ENCODE measurements around the gene AKAP6. TPM values are rescaled to one million over a fixed set of nuclear protein-coding genes. Genes with fewer than 3 reads are reported as not detected.

The AKAP6 gene
- total and polyA plus RNA-seq, 10 of the 15 experiments (the other 5 are each of a cell fraction or from before 2014, with no cell fraction given) = 0.35 to 5.9 (median 2.2) TPM

DNA sequence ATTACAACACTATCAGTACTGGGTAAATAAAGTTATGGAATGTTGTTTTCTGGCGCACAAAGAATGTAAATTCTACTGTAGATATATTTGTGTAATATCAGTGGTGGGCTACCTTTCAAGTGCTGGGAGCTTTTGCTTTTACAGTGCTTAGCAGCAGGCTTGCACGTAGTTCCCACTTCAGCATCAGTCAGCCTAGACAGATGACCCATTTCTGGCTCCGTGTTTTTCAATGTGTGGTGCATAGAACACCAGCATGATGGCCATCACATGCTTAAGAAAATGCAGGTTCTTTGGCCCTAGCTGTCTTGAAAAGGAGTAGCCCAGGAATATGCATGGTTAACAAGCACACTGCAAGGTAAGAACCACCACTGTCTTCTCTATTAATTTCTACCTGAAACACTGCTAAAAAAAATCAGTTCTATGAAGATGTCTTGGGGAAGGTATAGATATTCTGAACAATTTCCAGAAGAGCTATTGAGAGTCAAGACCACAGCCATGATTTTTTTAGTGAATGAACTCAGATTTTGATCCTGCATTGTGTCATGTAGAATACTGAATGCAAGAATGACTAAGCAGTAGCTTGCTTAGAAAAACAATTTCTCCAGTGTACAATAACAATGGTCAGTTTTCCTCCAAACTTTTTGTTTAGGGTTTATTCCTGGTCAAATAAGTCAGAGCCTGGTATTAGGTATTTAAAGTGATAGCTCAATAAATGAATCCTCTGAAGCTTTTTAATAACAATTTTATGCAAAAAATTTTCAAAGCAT is 195.7 kb downstream of the AKAP6 start (continued):
- no peak for TF ChIP-seq ZNF687 (IDR thresholded peaks at IDR 0.05)

- RAD21 ChIA-PET (ENCODE audit: unreplicated experiment) = no interaction called here
- no peak overlapping the region for H3K27ac ChIP-seq (ENCODE audit: control insufficient read depth, insufficient read depth)
- ATAC-seq (no peak), FAIRE-seq (no peak), DNase-seq (ENCODE audit: low read depth, low spot score) (no peak)
- H3K36me3 ChIP-seq (ENCODE audit: control insufficient read depth in 2 of 2, insufficient read depth in 2 of 2, low read length in 1 of 2) = no peaks in the 10 kb centered on the region
- no TSS peak for BruUV-seq (replicated peaks)
- intact Hi-C loops (cut with micrococcal nuclease; ENCODE audit: unreplicated experiment) (no loop called here), in situ Hi-C loops (cut with MboI) (no loop called here)
- H3K4me2 ChIP-seq (ENCODE audit: control insufficient read depth, insufficient read depth) = no peak overlapping the region
- 49% methylated on average over 2 of the region's 2 CpGs for WGBS (ENCODE audit: insufficient coverage, insufficient replicate concordance, low lambda C conversion rate, missing lambda C conversion rate)
- H3K79me2 ChIP-seq (ENCODE audit: control insufficient read depth, insufficient read depth, low read length) = no peaks in the 10 kb centered on the region
- no peak overlapping the region for H3K4me3 ChIP-seq
- H2AFZ ChIP-seq (ENCODE audit: control insufficient read depth, low read depth, low read length) = no peak overlapping the region
- POLR2A ChIA-PET = no interaction called here
- SMC1A ChIA-PET (ENCODE audit: uncharacterized antibody, unreplicated experiment) = no interaction called here
- CTCF ChIA-PET = no interaction called here
- no peaks in the 10 kb centered on the region for H3K27me3 ChIP-seq (replicated peaks in 1 of 2; ENCODE audit: control insufficient read depth in 2 of 2, insufficient read depth in 2 of 2, low read length in 1 of 2)
- no peaks in the 10 kb centered on the region for H4K20me1 ChIP-seq (ENCODE audit: control insufficient read depth, insufficient read depth)
- no peaks in the 10 kb centered on the region for H3K4me1 ChIP-seq (ENCODE audit: control insufficient read depth, insufficient read depth, low read length)
- H3K9ac ChIP-seq (ENCODE audit: control insufficient read depth, insufficient read depth, low read length) = no peak overlapping the region
- no peaks in the 10 kb centered on the region for H3K9me3 ChIP-seq (replicated peaks; ENCODE audit: control insufficient read depth, insufficient read depth, low read length)
- TF ChIP-seq MYB (IDR thresholded peaks at IDR 0.05; ENCODE audit: borderline replicate concordance, low read depth, low read length) (no peak), MEF2A (IDR thresholded peaks at IDR 0.05; ENCODE audit: insufficient read depth, low read depth, low read length) (no peak), SPI1 (IDR thresholded peaks at IDR 0.05; ENCODE audit: borderline replicate concordance, insufficient read depth, low read depth, low read length) (no peak), ZNF687 (IDR thresholded peaks at IDR 0.05) (no peak), SKIL (IDR thresholded peaks at IDR 0.05; ENCODE audit: low read depth, poor library complexity, severe bottlenecking) (no peak), IKZF2 (IDR thresholded peaks at IDR 0.05) (no peak), DPF2 (IDR thresholded peaks at IDR 0.05) (no peak), RAD51 (IDR thresholded peaks at IDR 0.05) (no peak), NRF1 (conservative IDR thresholded peaks at IDR 0.05; ENCODE audit: low read depth, low read length) (no peak)
- TF ChIP-seq, protein P1, sequence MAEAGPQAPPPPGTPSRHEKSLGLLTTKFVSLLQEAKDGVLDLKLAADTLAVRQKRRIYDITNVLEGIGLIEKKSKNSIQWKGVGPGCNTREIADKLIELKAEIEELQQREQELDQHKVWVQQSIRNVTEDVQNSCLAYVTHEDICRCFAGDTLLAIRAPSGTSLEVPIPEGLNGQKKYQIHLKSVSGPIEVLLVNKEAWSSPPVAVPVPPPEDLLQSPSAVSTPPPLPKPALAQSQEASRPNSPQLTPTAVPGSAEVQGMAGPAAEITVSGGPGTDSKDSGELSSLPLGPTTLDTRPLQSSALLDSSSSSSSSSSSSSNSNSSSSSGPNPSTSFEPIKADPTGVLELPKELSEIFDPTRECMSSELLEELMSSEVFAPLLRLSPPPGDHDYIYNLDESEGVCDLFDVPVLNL (IDR thresholded peaks at IDR 0.05; ENCODE audit: low read depth, low read length) = no peak
Observed at GRCh38 chr14:32525591-32525990, 196.5 kb downstream of the AKAP6 start.
